NCI-H2196 treated with DMSO at 0.1 percent for 48 hours (cell line): ENCODE results near the gene RECK.
"Not testable (repeated sequence)": the region's sequence is repeated elsewhere in the genome, so short reads cannot be mapped to it uniquely, and the experiment has no call there.

ENCODE experiments used
- DNase-seq: peaks from one replicate; lab custom pipeline; 2025; ENCODE audit not compliant: unreplicated experiment; lab: John Stamatoyannopoulos, UW

Gene RECK

GRCh38 chr9:36152741-36153438 is 116.2 kb downstream of the RECK start:
- DNase-seq = no peak

DNA sequence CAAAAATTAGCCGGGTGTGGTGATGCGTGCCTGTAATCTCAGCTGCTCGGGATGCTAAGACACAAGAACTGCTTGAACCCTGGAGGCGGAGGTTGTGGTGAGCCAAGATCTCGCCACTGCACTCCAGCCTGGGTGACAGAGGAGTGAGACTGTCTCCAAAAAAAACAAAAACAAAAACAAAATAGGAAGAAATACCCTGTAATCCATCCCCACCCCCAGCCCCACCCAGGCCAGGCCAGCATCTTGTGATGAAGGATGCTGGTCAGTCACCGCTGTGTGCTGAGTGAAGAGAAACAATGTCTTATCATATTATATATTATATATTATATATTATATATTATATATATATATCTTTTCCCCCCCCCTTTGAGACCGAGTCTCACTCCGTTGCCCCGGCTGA is 117.0 kb downstream of the RECK start:
- no peak for DNase-seq

- no peak for DNase-seq
Measured at GRCh38 chr9:36154331-36154952, 117.7 kb downstream of the RECK start.

DNA sequence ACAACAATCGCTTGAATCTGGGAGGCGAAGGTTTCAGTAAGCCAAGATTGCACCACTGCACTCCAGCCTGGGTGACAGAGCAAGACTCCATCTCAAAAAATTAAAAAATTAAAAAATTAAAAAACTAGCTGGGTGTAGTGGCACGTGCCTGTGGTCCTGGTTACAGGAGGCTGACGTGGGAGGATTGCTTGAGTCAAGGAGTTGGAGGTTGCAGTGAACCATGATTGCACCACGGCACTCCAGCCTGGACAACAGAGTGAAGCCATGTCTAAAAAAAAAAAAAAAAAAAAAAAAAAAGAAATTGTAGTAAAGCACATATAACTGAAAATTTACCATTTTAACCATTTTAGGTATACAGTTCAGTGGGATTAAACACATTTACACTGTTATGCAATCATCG is 119.4 kb downstream of the RECK start:
- DNase-seq = no peak

DNA sequence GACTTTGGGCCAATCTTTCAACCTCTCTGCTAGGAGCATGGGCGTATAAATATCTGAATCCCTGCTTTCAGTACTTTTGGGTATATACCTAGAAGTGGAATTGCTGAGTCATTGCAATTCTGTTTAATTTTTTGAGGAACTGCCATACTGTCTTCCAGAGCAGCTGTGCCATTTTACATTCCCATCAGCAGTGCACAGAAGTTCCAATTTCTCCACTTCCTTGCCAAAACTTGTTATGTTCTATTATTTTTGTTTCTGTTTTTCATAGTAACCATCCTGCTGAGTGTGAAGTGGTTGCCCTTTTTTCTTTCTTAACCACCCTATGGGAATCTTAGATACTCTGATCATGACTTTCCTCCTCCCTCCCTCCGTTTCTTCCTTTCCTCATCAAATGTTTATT is 121.4 kb downstream of the RECK start:
- DNase-seq = no peak

- DNase-seq = no peak
Measured at GRCh38 chr9:36158917-36159316, 122.2 kb downstream of the RECK start.

DNA sequence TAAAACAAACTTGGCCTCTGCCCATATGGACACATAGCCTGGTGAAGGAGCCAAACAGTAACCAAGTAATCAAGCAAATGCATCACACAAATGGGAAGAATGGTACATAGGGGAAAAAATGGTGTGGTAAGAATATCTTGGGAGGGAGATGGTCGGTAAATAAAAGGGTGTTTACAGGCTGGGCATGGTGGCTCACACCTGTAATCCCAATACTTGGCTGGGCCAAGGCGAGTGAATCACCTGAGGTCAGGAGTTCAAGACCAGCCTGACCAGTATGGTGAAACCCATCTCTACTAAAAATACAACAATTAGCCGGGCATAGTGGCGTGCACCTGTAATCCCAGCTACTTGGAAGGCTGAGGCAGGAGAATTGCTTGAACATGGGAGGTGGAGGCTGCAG is 122.8 kb downstream of the RECK start:
- not testable (repeated sequence) for DNase-seq

DNA sequence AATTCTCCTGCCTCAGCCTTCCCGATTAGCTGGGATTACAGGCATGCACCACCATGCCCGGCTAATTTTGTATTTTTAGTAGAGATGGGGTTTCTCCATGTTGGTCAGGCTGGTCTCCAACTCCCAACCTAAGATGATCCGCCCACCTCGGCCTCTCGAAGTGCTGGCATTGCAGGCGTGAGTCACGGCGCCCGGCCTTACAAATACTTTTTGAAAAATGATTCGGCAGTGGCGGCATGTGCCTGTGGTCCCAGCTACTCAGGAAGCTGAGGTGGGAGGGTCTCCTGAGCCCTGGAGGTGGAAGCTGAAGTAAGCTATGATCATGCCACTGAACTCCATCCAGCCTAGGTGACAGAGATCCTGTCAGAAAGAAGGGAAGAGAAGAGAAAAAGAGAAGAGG is 123.4 kb downstream of the RECK start:
- not testable (repeated sequence) for DNase-seq

- DNase-seq = no peak
Measured at GRCh38 chr9:36161187-36161586, 124.5 kb downstream of the RECK start.

- no peak for DNase-seq
Measured at GRCh38 chr9:36162211-36162738, 125.6 kb downstream of the RECK start.

DNA sequence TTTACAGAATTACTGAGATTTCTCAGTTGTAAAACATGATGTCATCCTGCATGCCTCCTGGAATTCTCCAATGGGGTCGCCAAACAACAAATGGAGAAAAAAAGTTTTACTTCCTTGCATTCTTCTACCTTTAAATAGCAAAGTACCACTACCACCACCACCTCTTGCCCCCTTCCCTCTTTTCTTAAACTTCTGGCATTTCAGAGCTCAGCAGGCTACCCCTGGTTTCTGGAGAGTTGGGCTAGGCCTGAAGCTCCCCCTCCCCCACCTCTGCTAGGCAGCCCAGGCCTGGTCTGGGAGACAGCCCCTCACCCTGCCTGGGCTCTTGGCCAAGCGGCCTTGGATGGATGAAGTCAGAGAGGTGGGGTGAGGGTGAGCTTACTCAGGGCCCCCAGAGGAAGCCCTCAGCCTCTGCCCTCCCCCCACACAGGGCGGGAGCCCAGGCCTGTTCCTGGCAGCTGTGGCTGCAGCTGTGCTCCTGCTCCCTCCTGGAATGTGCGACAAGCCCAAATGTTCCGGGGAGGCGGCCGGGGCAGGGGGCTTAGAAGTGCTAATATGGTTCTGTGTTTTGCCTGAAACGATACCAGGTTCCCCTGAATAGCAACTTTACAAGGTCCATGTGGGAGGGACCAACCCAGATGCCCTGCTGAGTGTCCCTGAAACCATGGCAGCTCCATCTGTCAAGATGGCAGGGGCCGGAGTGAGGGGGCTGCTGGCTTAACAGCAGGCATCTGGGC is 126.5 kb downstream of the RECK start:
- DNase-seq = no peak

GRCh38 chr9:36163786-36164170 is 127.1 kb downstream of the RECK start:
- DNase-seq = no peak

- no peak for DNase-seq
Measured at GRCh38 chr9:36164372-36164771, 127.7 kb downstream of the RECK start.

GRCh38 chr9:36164989-36165388 is 128.3 kb downstream of the RECK start:
- DNase-seq = no peak

GRCh38 chr9:36165826-36166167 is 129.1 kb downstream of the RECK start:
- no peak for DNase-seq

GRCh38 chr9:36166168-36166927 is 129.6 kb downstream of the RECK start:
- peak; percentile 57 for DNase-seq

GRCh38 chr9:36169166-36169565 is 132.5 kb downstream of the RECK start, which contains the start of gene CCIN:
CCIN (plus strand) TSS chr9:36169388; CDS start chr9:36169503, 115 bp downstream.
- DNase-seq = no peak

GRCh38 chr9:36169708-36170107 is 133.0 kb downstream of the RECK start:
- DNase-seq = no peak

DNA sequence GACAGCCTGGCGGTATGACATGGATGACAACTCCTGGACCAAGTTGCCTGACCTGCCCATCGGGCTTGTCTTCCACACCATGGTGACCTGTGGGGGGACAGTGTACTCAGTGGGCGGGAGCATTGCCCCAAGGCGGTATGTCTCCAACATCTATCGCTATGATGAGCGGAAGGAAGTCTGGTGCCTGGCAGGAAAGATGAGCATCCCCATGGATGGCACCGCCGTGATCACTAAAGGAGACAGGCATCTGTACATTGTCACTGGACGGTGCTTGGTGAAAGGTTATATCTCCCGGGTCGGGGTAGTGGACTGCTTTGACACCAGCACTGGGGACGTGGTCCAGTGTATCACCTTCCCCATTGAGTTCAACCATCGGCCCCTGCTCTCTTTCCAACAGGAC is 133.8 kb downstream of the RECK start:
- DNase-seq = no peak

GRCh38 chr9:36173861-36174260 is 137.1 kb downstream of the RECK start:
- no peak for DNase-seq
